OCI-LY7 (cell line): ENCODE results near the gene C11orf58.

ENCODE experiments used
- CTCF ChIP-seq: fragments of 200-600 bp; sonication (generic); conservative IDR thresholded peaks from 2 replicates; pipeline ENCODE4 v1.5.1; 2014; ENCODE audit warnings: mild to moderate bottlenecking, antibody characterized with exemption, low read length, moderate library complexity, mixed read lengths
- EZH2phosphoT487 ChIP-seq: fragments of 200-600 bp; sonication (generic); IDR thresholded peaks from 2 replicates; pipeline ENCODE4 v1.6.1; 2018; ENCODE audit warnings: low read depth, borderline replicate concordance, mild to moderate bottlenecking, mixed run types, antibody characterized with exemption, low read length, moderate library complexity, mixed read lengths

GRCh38 chr11:16722581-16723344, 15.7 kb upstream of the C11orf58 start:
- TF ChIP-seq CTCF = no peak
- TF ChIP-seq EZH2phosphoT487 = no peak
